Stimulated activated naive CD8-positive, alpha-beta T cell treated with anti-CD3 and anti-CD28 coated beads, Interleukin-15, amount 100 ng/mL, for 72 hours (primary cell): ENCODE data around the gene DNAJC5.
"Not testable (repeated sequence)": the region's sequence is repeated elsewhere in the genome, so short reads cannot be mapped to it uniquely, and the experiment has no call there.

Experiments
- ATAC-seq: fragments of 150-1000 bp; cut with Tn5 transposase; 2 replicates; pipeline ENCODE4 v1.10.0; 2021; ENCODE audit warnings: mild to moderate bottlenecking, moderate library complexity
- DNase-seq, 2 donors: peaks; one replicate each; pipeline ENCODE4 v3.0.0; 2021 to 2022
- H3K27ac Mint-ChIP-seq, 2 donors: one replicate each; pipeline ENCODE4 v1.8.0; 2022; ENCODE audit warnings: mild to moderate bottlenecking in 2 of 2, mixed read lengths in 2 of 2, moderate library complexity in 2 of 2
- H3K27me3 Mint-ChIP-seq: one replicate; pipeline ENCODE4 v1.8.0; 2022; ENCODE audit warnings: mixed read lengths
- H3K4me1 Mint-ChIP-seq: one replicate; pipeline ENCODE4 v1.8.0; 2022; ENCODE audit warnings: mild to moderate bottlenecking, mixed read lengths
- H3K4me3 Mint-ChIP-seq, 2 donors: one replicate each; pipeline ENCODE4 v1.8.0; 2022; ENCODE audit warnings: mild to moderate bottlenecking in 2 of 2, mixed read lengths in 2 of 2, moderate library complexity in 1 of 2
- H3K9me3 Mint-ChIP-seq, 2 donors: one replicate each; pipeline ENCODE4 v1.8.0; 2022; ENCODE audit warnings: mixed read lengths in 2 of 2

The DNAJC5 gene

GRCh38 chr20:63857764-63858392 is 37.0 kb upstream of the DNAJC5 start:
- DNase-seq (no peak), ATAC-seq (peak; percentile 22)
- Mint-ChIP-seq H3K4me1 (peaks cover 58% of the 10 kb centered on the region), H3K27ac (peak overlapping the region in 1 of 2 donors; percentile 95), H3K9me3 (no peaks in the 10 kb centered on the region), H3K27me3 (no peaks in the 10 kb centered on the region), H3K4me3 (peak overlapping the region in 1 of 2 donors; percentile 76)

- no peaks in the 10 kb centered on the region for H3K27me3 Mint-ChIP-seq
- H3K4me3 Mint-ChIP-seq: peak overlapping the region; percentile 58 to 76
- peak overlapping the region; percentile 74 to 95 for H3K27ac Mint-ChIP-seq
- ATAC-seq (peak; percentile 24), DNase-seq (no peak)
- no peaks in the 10 kb centered on the region for H3K9me3 Mint-ChIP-seq
- peaks cover 61% of the 10 kb centered on the region for H3K4me1 Mint-ChIP-seq
Observed at GRCh38 chr20:63858393-63859165, 36.3 kb upstream of the DNAJC5 start.

- Mint-ChIP-seq H3K27me3 (no peaks in the 10 kb centered on the region), H3K4me1 (peaks cover 60% of the 10 kb centered on the region), H3K9me3 (no peaks in the 10 kb centered on the region), H3K4me3 (peak overlapping the region; percentile 58 to 76), H3K27ac (peak overlapping the region; percentile 57 to 95)
- DNase-seq (no peak), ATAC-seq (no peak)
Observed at GRCh38 chr20:63859166-63859699, 35.7 kb upstream of the DNAJC5 start.

- Mint-ChIP-seq H3K27me3 (no peaks in the 10 kb centered on the region), H3K4me1 (peaks cover 56% of the 10 kb centered on the region), H3K27ac (peak overlapping the region in 1 of 2 donors; percentile 19), H3K4me3 (no peak overlapping the region), H3K9me3 (no peaks in the 10 kb centered on the region)
- no peak for DNase-seq
- no peak for ATAC-seq
Observed at GRCh38 chr20:63860325-63861051, 34.4 kb upstream of the DNAJC5 start.

GRCh38 chr20:63861365-63861934 is 33.5 kb upstream of the DNAJC5 start, which contains the start of gene ABHD16B:
ABHD16B (plus strand) TSS chr20:63861498; CDS start chr20:63861541, 43 bp downstream.
- H3K9me3 Mint-ChIP-seq: no peaks in the 10 kb centered on the region
- no peak within 1 kb of the TSS for H3K4me3 Mint-ChIP-seq
- no peaks in the 10 kb centered on the region for H3K27me3 Mint-ChIP-seq
- H3K27ac Mint-ChIP-seq: peak within 1 kb of the TSS in 1 of 2 donors; percentile 89
- peaks cover 64% of the 10 kb centered on the region for H3K4me1 Mint-ChIP-seq
- no peak for ATAC-seq
- no peak for DNase-seq

- no peaks in the 10 kb centered on the region for H3K27me3 Mint-ChIP-seq
- DNase-seq (no peak), ATAC-seq (no peak)
- H3K9me3 Mint-ChIP-seq: no peaks in the 10 kb centered on the region
- peaks cover 61% of the 10 kb centered on the region for H3K4me1 Mint-ChIP-seq
- H3K27ac Mint-ChIP-seq: no peak overlapping the region
- H3K4me3 Mint-ChIP-seq: no peak overlapping the region
Observed at GRCh38 chr20:63861981-63862901, 32.7 kb upstream of the DNAJC5 start.

- Mint-ChIP-seq H3K27me3 (no peaks in the 10 kb centered on the region), H3K27ac (peak overlapping the region; percentile 98), H3K4me3 (peak overlapping the region; percentile 88 to 89), H3K4me1 (peaks cover 57% of the 10 kb centered on the region), H3K9me3 (no peaks in the 10 kb centered on the region)
- ATAC-seq: no peak
- no peak for DNase-seq
Observed at GRCh38 chr20:63863021-63863797, 31.7 kb upstream of the DNAJC5 start.

GRCh38 chr20:63863798-63864544 is 31.0 kb upstream of the DNAJC5 start:
- DNase-seq (peak; percentile 77 to 85), ATAC-seq (peak; percentile 84)
- Mint-ChIP-seq H3K27me3 (no peaks in the 10 kb centered on the region), H3K27ac (peak overlapping the region; percentile 98), H3K9me3 (no peaks in the 10 kb centered on the region), H3K4me1 (peaks cover 53% of the 10 kb centered on the region), H3K4me3 (peak overlapping the region; percentile 88 to 89)

GRCh38 chr20:63864545-63864977 is 30.4 kb upstream of the DNAJC5 start:
- H3K4me3 Mint-ChIP-seq: peak overlapping the region; percentile 88 to 89
- H3K27me3 Mint-ChIP-seq: no peaks in the 10 kb centered on the region
- peak overlapping the region; percentile 98 for H3K27ac Mint-ChIP-seq
- no peaks in the 10 kb centered on the region for H3K9me3 Mint-ChIP-seq
- no peak for DNase-seq
- peak; percentile 50 for ATAC-seq
- H3K4me1 Mint-ChIP-seq: peaks cover 47% of the 10 kb centered on the region

GRCh38 chr20:63864978-63865640 is 29.8 kb upstream of the DNAJC5 start, which contains the start of gene TPD52L2:
TPD52L2 (plus strand) TSS chr20:63865270; CDS start chr20:63865366, 96 bp downstream.
- no peaks in the 10 kb centered on the region for H3K27me3 Mint-ChIP-seq
- H3K4me3 Mint-ChIP-seq: peak within 1 kb of the TSS; percentile 88 to 89
- peak; percentile 95 to 97 for DNase-seq
- ATAC-seq: peak; percentile 88
- no peaks in the 10 kb centered on the region for H3K9me3 Mint-ChIP-seq
- H3K27ac Mint-ChIP-seq: peak within 1 kb of the TSS; percentile 98
- peaks cover 45% of the 10 kb centered on the region for H3K4me1 Mint-ChIP-seq

GRCh38 chr20:63867042-63867441 is 27.9 kb upstream of the DNAJC5 start:
- H3K9me3 Mint-ChIP-seq, DNase-seq, ATAC-seq, H3K27me3 Mint-ChIP-seq: not testable (repeated sequence)
- H3K27ac Mint-ChIP-seq: peak overlapping the region in 1 of 2 donors; percentile 19
- peak overlapping the region; percentile 26 to 89 for H3K4me3 Mint-ChIP-seq
- peaks cover 36% of the 10 kb centered on the region for H3K4me1 Mint-ChIP-seq

- H3K27me3 Mint-ChIP-seq: no peaks in the 10 kb centered on the region
- H3K4me3 Mint-ChIP-seq: no peak overlapping the region
- H3K4me1 Mint-ChIP-seq: peaks cover 37% of the 10 kb centered on the region
- ATAC-seq: no peak
- no peak overlapping the region for H3K27ac Mint-ChIP-seq
- DNase-seq: no peak
- H3K9me3 Mint-ChIP-seq: no peaks in the 10 kb centered on the region
Observed at GRCh38 chr20:63868264-63868663, 26.7 kb upstream of the DNAJC5 start.
